Sigmoid colon (tissue), 4 donors: ENCODE data around the gene COMMD3.

Experiments
- EP300 ChIP-seq, 4 donors: sonication (generic); formaldehyde crosslinking; IDR thresholded peaks; one replicate each; pipeline ENCODE4 v1.6.1; 2017; ENCODE audit warnings: antibody characterized with exemption in 4 of 4
- POLR2A ChIP-seq, 2 donors: fragments of 450-650 bp; IDR thresholded peaks; one replicate each; pipeline ENCODE4 v1.6.1; 2016; ENCODE audit warnings: antibody characterized with exemption in 2 of 2, mild to moderate bottlenecking in 2 of 2, moderate library complexity in 2 of 2
- POLR2AphosphoS5 ChIP-seq, 4 donors: sonication (generic); formaldehyde crosslinking; IDR thresholded peaks; one replicate each; pipeline ENCODE4 v1.6.1; 2017; ENCODE audit warnings: antibody characterized with exemption in 4 of 4
- TF ChIP-seq, protein P1 (sequence below), 4 experiments: fragments of 450-650 bp in 3 of 4; fragments of 200-600 bp in 1 of 4; IDR thresholded peaks; one replicate each; pipeline ENCODE4 v1.5.1; 2016 to 2019; ENCODE audit warnings: antibody characterized with exemption in 4 of 4, mild to moderate bottlenecking in 3 of 4, moderate library complexity in 2 of 4

GRCh38 chr10:22345301-22346095 is 29.3 kb downstream of the COMMD3 start, which contains the start of gene SPAG6:
- TF ChIP-seq, protein P1, sequence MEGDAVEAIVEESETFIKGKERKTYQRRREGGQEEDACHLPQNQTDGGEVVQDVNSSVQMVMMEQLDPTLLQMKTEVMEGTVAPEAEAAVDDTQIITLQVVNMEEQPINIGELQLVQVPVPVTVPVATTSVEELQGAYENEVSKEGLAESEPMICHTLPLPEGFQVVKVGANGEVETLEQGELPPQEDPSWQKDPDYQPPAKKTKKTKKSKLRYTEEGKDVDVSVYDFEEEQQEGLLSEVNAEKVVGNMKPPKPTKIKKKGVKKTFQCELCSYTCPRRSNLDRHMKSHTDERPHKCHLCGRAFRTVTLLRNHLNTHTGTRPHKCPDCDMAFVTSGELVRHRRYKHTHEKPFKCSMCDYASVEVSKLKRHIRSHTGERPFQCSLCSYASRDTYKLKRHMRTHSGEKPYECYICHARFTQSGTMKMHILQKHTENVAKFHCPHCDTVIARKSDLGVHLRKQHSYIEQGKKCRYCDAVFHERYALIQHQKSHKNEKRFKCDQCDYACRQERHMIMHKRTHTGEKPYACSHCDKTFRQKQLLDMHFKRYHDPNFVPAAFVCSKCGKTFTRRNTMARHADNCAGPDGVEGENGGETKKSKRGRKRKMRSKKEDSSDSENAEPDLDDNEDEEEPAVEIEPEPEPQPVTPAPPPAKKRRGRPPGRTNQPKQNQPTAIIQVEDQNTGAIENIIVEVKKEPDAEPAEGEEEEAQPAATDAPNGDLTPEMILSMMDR (IDR thresholded peaks at IDR 0.05): no peak
- TF ChIP-seq EP300 (IDR thresholded peaks at IDR 0.05) (no peak), POLR2A (IDR thresholded peaks at IDR 0.05) (no peak), POLR2AphosphoS5 (IDR thresholded peaks at IDR 0.05) (no peak)
